ENCODE data around the gene CCDC92. TPM values are rescaled to one million over a fixed set of nuclear protein-coding genes. Genes with fewer than 3 reads are reported as not detected.

The CCDC92 gene
- total and polyA plus RNA-seq, 2 donors (not counting 1 experiment from before 2014, with no cell fraction given) = 26.6 to 36.2 TPM

DNA sequence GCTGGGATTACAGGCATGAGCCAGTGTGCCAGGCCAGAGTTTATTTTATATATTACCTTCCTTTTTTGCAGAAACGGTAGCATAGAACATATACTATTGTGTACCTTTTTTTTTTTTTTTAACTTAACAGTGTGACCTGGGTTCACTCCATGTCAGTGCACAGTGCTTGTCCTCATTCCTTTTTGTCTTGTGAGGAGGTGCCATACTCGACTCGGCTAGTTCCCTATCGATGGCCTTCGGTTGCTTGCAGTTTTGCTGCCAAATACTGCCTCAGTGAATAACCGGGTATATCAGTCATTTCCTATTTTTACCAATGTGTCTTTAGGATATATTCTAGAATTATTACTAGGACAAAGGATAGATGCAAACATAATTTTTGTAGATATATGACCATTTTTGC lies 37.1 kb upstream of the CCDC92 start:
- Histone ChIP-seq H3K9ac (ENCODE audit: low read length) (no peak overlapping the region), H3K36me3 (replicated peaks in 1 of 2; ENCODE audit: control extremely low read depth in 1 of 2, control insufficient read depth in 1 of 2, extremely low read depth in 1 of 2, insufficient read depth in 2 of 2, low read length in 1 of 2) (peaks cover 2 to 39% of the 10 kb centered on the region in 2 experiments), H3K4me1 (ENCODE audit: control insufficient read depth in 2 of 2, insufficient read depth in 2 of 2, low read length in 2 of 2) (peaks cover 23 to 24% of the 10 kb centered on the region in 2 donors), H4K20me1 (ENCODE audit: control insufficient read depth, insufficient read depth, low read length, poor library complexity, severe bottlenecking) (no peaks in the 10 kb centered on the region), H3K79me2 (ENCODE audit: control insufficient read depth, insufficient read depth, low read length) (peaks cover 5% of the 10 kb centered on the region), H3K4me3 (ENCODE audit: control extremely low read depth in 1 of 5, extremely low read depth in 1 of 5, insufficient read depth in 1 of 5, low read depth in 2 of 5, low read length in 4 of 5) (no peak overlapping the region), H3K27me3 (replicated peaks in 1 of 4; ENCODE audit: control extremely low read depth in 1 of 4, control insufficient read depth in 3 of 4, insufficient read depth in 4 of 4, low read length in 3 of 4) (no peaks in the 10 kb centered on the region), H3K4me2 (replicated peaks; ENCODE audit: low read depth, low read length, poor library complexity, severe bottlenecking) (no peak overlapping the region), H2AFZ (ENCODE audit: insufficient read depth, low read depth, low read length, poor library complexity, severe bottlenecking) (no peak overlapping the region), H3K27ac (ENCODE audit: low read length in 2 of 2) (no peak overlapping the region), H3K9me3 (ENCODE audit: control extremely low read depth in 1 of 3, control insufficient read depth in 2 of 3, insufficient read depth in 1 of 3, low read length in 2 of 3) (no peaks in the 10 kb centered on the region)
- POLR2A ChIA-PET = no interaction called here
- WGBS (ENCODE audit: insufficient coverage) = 70% methylated on average over 2 of the region's 6 CpGs
- intact Hi-C loops (cut with micrococcal nuclease) = no loop called here
- Mint-ChIP-seq H3K4me1 (peaks cover 28% of the 10 kb centered on the region), H3K4me3 (no peak overlapping the region), H3K9me3 (ENCODE audit: insufficient read depth) (no peaks in the 10 kb centered on the region), H3K27ac (no peak overlapping the region), H3K27me3 (no peaks in the 10 kb centered on the region)
- CTCF ChIA-PET = no interaction called here
- no peak for DNase-seq
- TF ChIP-seq EZH2 (IDR thresholded peaks at IDR 0.05; ENCODE audit: borderline replicate concordance, insufficient read depth, low read depth, low read length, poor library complexity, severe bottlenecking) = no peak
- no peak for ATAC-seq (ENCODE audit: low read depth)

DNA sequence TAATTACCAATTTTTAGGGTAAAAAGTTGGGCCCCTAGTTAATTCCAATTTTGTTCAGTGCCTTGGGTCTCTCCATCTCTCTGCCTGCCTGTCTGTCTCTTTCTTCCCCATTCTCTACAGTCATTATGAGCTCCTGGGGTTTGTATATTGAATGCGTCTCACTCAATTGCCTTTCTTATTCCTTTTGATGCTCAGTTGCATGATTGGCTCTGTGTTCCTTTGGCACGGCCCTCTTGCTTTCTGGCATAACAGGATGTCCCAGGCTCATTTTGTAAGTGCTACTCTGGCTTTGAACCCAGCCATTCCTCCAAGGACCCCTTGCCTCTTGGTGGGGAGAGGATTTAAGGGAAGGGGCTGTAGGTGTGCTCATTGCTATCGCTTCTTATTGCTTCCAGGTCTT lies 36.0 kb upstream of the CCDC92 start:
- TF ChIP-seq EZH2 (IDR thresholded peaks at IDR 0.05; ENCODE audit: borderline replicate concordance, insufficient read depth, low read depth, low read length, poor library complexity, severe bottlenecking) = no peak
- TF ChIP-seq, protein P1, sequence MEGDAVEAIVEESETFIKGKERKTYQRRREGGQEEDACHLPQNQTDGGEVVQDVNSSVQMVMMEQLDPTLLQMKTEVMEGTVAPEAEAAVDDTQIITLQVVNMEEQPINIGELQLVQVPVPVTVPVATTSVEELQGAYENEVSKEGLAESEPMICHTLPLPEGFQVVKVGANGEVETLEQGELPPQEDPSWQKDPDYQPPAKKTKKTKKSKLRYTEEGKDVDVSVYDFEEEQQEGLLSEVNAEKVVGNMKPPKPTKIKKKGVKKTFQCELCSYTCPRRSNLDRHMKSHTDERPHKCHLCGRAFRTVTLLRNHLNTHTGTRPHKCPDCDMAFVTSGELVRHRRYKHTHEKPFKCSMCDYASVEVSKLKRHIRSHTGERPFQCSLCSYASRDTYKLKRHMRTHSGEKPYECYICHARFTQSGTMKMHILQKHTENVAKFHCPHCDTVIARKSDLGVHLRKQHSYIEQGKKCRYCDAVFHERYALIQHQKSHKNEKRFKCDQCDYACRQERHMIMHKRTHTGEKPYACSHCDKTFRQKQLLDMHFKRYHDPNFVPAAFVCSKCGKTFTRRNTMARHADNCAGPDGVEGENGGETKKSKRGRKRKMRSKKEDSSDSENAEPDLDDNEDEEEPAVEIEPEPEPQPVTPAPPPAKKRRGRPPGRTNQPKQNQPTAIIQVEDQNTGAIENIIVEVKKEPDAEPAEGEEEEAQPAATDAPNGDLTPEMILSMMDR (IDR thresholded peaks at IDR 0.05) = no peak
- intact Hi-C loops (cut with micrococcal nuclease) = no loop called here
- Histone ChIP-seq H3K36me3 (replicated peaks in 1 of 2; ENCODE audit: control extremely low read depth in 1 of 2, control insufficient read depth in 1 of 2, extremely low read depth in 1 of 2, insufficient read depth in 2 of 2, low read length in 1 of 2) (peaks cover 2 to 41% of the 10 kb centered on the region in 2 experiments), H2AFZ (ENCODE audit: insufficient read depth, low read depth, low read length, poor library complexity, severe bottlenecking) (no peak overlapping the region), H3K27me3 (replicated peaks in 1 of 4; ENCODE audit: control extremely low read depth in 1 of 4, control insufficient read depth in 3 of 4, insufficient read depth in 4 of 4, low read length in 3 of 4) (no peaks in the 10 kb centered on the region), H3K4me2 (replicated peaks; ENCODE audit: low read depth, low read length, poor library complexity, severe bottlenecking) (no peak overlapping the region), H3K4me1 (ENCODE audit: control insufficient read depth in 2 of 2, insufficient read depth in 2 of 2, low read length in 2 of 2) (peaks cover 23 to 24% of the 10 kb centered on the region in 2 donors), H3K4me3 (ENCODE audit: control extremely low read depth in 1 of 5, extremely low read depth in 1 of 5, insufficient read depth in 1 of 5, low read depth in 2 of 5, low read length in 4 of 5) (no peak overlapping the region), H3K27ac (ENCODE audit: low read length in 2 of 2) (no peak overlapping the region), H3K79me2 (ENCODE audit: control insufficient read depth, insufficient read depth, low read length) (peaks cover 5% of the 10 kb centered on the region), H3K9me3 (ENCODE audit: control extremely low read depth in 1 of 3, control insufficient read depth in 2 of 3, insufficient read depth in 1 of 3, low read length in 2 of 3) (no peaks in the 10 kb centered on the region), H4K20me1 (ENCODE audit: control insufficient read depth, insufficient read depth, low read length, poor library complexity, severe bottlenecking) (no peaks in the 10 kb centered on the region), H3K9ac (ENCODE audit: low read length) (no peak overlapping the region)
- POLR2A ChIA-PET = no interaction called here
- H3K9me3 Mint-ChIP-seq (ENCODE audit: insufficient read depth) = no peaks in the 10 kb centered on the region
- H3K27me3 Mint-ChIP-seq = no peaks in the 10 kb centered on the region
- CTCF ChIA-PET = no interaction called here
- no peak overlapping the region for H3K27ac Mint-ChIP-seq
- H3K4me1 Mint-ChIP-seq = peaks cover 28% of the 10 kb centered on the region
- H3K4me3 Mint-ChIP-seq = no peak overlapping the region
- DNase-seq = no peak
- 100% methylated on average over 1 of the region's 3 CpGs for WGBS (ENCODE audit: insufficient coverage)
- ATAC-seq (ENCODE audit: low read depth) = no peak
